Naive B cell (primary cell): ENCODE data around the gene NINJ1. TPM values are rescaled to one million over a fixed set of nuclear protein-coding genes. Genes with fewer than 3 reads are reported as not detected.

ENCODE experiments used
- ATAC-seq, 2 donors: fragments of 150-1000 bp; cut with Tn5 transposase; 2 replicates each; pipeline ENCODE4 v1.10.0; 2021; ENCODE audit warnings: low read depth in 2 of 2, mild to moderate bottlenecking in 2 of 2, moderate library complexity in 2 of 2
- DNase-seq: peaks from one replicate; pipeline ENCODE4 v3.0.0; 2022
- H3K27ac Mint-ChIP-seq, 6 donors: one replicate each; pipeline ENCODE4 v1.8.0; 2020 to 2022; ENCODE audit warnings: mild to moderate bottlenecking in 6 of 6, mixed read lengths in 6 of 6, moderate library complexity in 5 of 6, inconsistent platforms in 2 of 6
- H3K27me3 Mint-ChIP-seq, 3 donors: one replicate each; pipeline ENCODE4 v1.8.0; 2021 to 2022; ENCODE audit warnings: mixed read lengths in 3 of 3, mild to moderate bottlenecking in 1 of 3
- H3K36me3 Mint-ChIP-seq, 2 donors: one replicate each; pipeline ENCODE4 v1.8.0; 2020 to 2022; ENCODE audit warnings: mixed read lengths in 2 of 2, inconsistent platforms in 1 of 2, mild to moderate bottlenecking in 1 of 2
- H3K4me1 Mint-ChIP-seq, 3 donors: one replicate each; pipeline ENCODE4 v1.8.0; 2020 to 2022; ENCODE audit warnings: mixed read lengths in 3 of 3, inconsistent platforms in 1 of 3, mild to moderate bottlenecking in 1 of 3, moderate library complexity in 1 of 3
- H3K4me3 Mint-ChIP-seq, 8 donors: one replicate each; pipeline ENCODE4 v1.8.0; 2020 to 2022; ENCODE audit warnings: mild to moderate bottlenecking in 8 of 8, mixed read lengths in 8 of 8, moderate library complexity in 8 of 8, inconsistent platforms in 2 of 8
- H3K9me3 Mint-ChIP-seq, 7 donors: one replicate each; pipeline ENCODE4 v1.8.0; 2020 to 2022; ENCODE audit warnings: mixed read lengths in 7 of 7, mild to moderate bottlenecking in 5 of 7, inconsistent platforms in 2 of 7, moderate library complexity in 1 of 7
- polyA plus RNA-seq, 6 donors: library from polyadenylated mRNA; unstranded; fragments of 300-500 nt; fragmentation: Illumina TruSeq; gene quantifications; one replicate each; pipeline ENCODE4 v1.2.3, GENCODE V29; 2021; ENCODE audit warnings: low read depth in 6 of 6

Gene NINJ1
- polyA plus RNA-seq, 6 donors from 2014 or later = 4.3 to 14.2 (median 7.1) TPM

DNA sequence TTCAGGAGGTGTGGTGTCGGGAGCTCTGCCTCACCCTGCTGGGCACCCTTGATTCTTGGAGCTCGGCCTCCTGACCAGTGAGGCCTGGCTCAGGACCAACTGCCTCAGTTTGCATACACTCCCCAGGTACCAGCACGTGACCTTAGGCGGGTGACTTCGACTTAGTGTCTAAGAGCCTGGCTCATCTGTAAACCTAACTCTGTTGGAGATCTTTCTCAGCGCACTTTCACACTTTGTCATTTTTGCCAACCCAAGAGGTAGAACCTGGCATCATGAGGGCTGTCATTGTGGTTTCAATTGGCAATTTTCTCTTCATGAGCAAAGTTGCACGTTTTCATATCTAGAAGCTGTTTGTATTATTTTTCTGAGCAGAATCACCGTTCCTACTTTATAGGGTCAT lies 36.5 kb upstream of the NINJ1 start:
- Mint-ChIP-seq H3K9me3 (no peaks in the 10 kb centered on the region), H3K4me3 (no peak overlapping the region), H3K4me1 (no peaks in the 10 kb centered on the region), H3K27ac (no peak overlapping the region), H3K27me3 (peaks cover 0 to 21% (median 0%) of the 10 kb centered on the region in 3 donors), H3K36me3 (no peaks in the 10 kb centered on the region)
- no peak for DNase-seq
- no peak for ATAC-seq

GRCh38 chr9:93169444-93169843 lies 35.4 kb upstream of the NINJ1 start:
- DNase-seq = no peak
- Mint-ChIP-seq H3K27me3 (peaks cover 0 to 21% (median 0%) of the 10 kb centered on the region in 3 donors), H3K27ac (peak overlapping the region in 1 of 6 donors; percentile 84), H3K9me3 (no peaks in the 10 kb centered on the region), H3K4me1 (no peaks in the 10 kb centered on the region), H3K4me3 (no peak overlapping the region), H3K36me3 (no peaks in the 10 kb centered on the region)
- ATAC-seq = no peak

GRCh38 chr9:93168581-93168980 lies 34.5 kb upstream of the NINJ1 start:
- H3K4me1 Mint-ChIP-seq = no peaks in the 10 kb centered on the region
- no peaks in the 10 kb centered on the region for H3K36me3 Mint-ChIP-seq
- H3K9me3 Mint-ChIP-seq = no peaks in the 10 kb centered on the region
- DNase-seq (no peak), ATAC-seq (no peak)
- H3K27me3 Mint-ChIP-seq = peaks cover 0 to 15% (median 0%) of the 10 kb centered on the region in 3 donors
- peak overlapping the region in 1 of 8 donors; percentile 29 for H3K4me3 Mint-ChIP-seq
- no peak overlapping the region for H3K27ac Mint-ChIP-seq

GRCh38 chr9:93167838-93168237 lies 33.8 kb upstream of the NINJ1 start:
- Mint-ChIP-seq H3K27me3 (peaks cover 0 to 10% (median 0%) of the 10 kb centered on the region in 3 donors), H3K9me3 (no peaks in the 10 kb centered on the region), H3K4me1 (no peaks in the 10 kb centered on the region), H3K27ac (no peak overlapping the region), H3K4me3 (no peak overlapping the region), H3K36me3 (no peaks in the 10 kb centered on the region)
- no peak for ATAC-seq
- no peak for DNase-seq

GRCh38 chr9:93167185-93167584 lies 33.1 kb upstream of the NINJ1 start:
- ATAC-seq (no peak), DNase-seq (no peak)
- H3K4me1 Mint-ChIP-seq = no peaks in the 10 kb centered on the region
- H3K27ac Mint-ChIP-seq = peak overlapping the region in 2 of 6 donors; percentile 48 to 69
- H3K9me3 Mint-ChIP-seq = no peaks in the 10 kb centered on the region
- no peaks in the 10 kb centered on the region for H3K36me3 Mint-ChIP-seq
- peak overlapping the region in 1 of 8 donors; percentile 31 for H3K4me3 Mint-ChIP-seq
- peaks cover 0 to 6% (median 0%) of the 10 kb centered on the region in 3 donors for H3K27me3 Mint-ChIP-seq

- ATAC-seq (no peak), DNase-seq (no peak)
- Mint-ChIP-seq H3K4me1 (no peaks in the 10 kb centered on the region), H3K27ac (no peak overlapping the region), H3K9me3 (no peaks in the 10 kb centered on the region), H3K4me3 (no peak overlapping the region), H3K27me3 (peaks cover 0 to 6% (median 0%) of the 10 kb centered on the region in 3 donors), H3K36me3 (no peaks in the 10 kb centered on the region)
Measured at GRCh38 chr9:93166699-93167098, 32.6 kb upstream of the NINJ1 start.

DNA sequence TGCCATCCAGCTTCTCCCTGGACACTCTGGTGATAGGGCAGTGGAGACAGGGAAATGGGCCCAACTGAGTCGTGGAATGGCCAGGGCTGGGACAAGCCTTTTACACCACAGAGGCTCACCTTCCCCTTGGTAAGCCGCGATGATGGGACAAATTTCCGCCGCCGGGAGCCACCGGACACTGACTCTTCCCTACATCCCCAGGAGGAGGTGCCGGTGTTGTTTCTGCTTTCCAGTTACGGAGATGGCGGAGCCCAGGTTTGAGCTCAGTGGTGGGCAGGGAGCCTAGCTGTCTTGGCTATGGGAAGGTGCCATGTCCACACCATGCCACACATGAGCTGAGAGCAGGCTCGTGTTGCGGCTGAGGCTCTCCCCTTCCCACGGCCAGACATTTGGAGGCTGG lies 30.0 kb upstream of the NINJ1 start:
- DNase-seq = no peak
- H3K9me3 Mint-ChIP-seq = peaks cover 0 to 1% (median 0%) of the 10 kb centered on the region in 7 donors
- no peak for ATAC-seq
- no peaks in the 10 kb centered on the region for H3K36me3 Mint-ChIP-seq
- peaks cover 0 to 7% (median 4%) of the 10 kb centered on the region in 3 donors for H3K4me1 Mint-ChIP-seq
- no peak overlapping the region for H3K4me3 Mint-ChIP-seq
- no peak overlapping the region for H3K27ac Mint-ChIP-seq
- peaks cover 0 to 6% (median 0%) of the 10 kb centered on the region in 3 donors for H3K27me3 Mint-ChIP-seq

GRCh38 chr9:93161786-93162562 lies 27.9 kb upstream of the NINJ1 start:
- H3K4me3 Mint-ChIP-seq = no peak overlapping the region
- no peak for ATAC-seq

DNA sequence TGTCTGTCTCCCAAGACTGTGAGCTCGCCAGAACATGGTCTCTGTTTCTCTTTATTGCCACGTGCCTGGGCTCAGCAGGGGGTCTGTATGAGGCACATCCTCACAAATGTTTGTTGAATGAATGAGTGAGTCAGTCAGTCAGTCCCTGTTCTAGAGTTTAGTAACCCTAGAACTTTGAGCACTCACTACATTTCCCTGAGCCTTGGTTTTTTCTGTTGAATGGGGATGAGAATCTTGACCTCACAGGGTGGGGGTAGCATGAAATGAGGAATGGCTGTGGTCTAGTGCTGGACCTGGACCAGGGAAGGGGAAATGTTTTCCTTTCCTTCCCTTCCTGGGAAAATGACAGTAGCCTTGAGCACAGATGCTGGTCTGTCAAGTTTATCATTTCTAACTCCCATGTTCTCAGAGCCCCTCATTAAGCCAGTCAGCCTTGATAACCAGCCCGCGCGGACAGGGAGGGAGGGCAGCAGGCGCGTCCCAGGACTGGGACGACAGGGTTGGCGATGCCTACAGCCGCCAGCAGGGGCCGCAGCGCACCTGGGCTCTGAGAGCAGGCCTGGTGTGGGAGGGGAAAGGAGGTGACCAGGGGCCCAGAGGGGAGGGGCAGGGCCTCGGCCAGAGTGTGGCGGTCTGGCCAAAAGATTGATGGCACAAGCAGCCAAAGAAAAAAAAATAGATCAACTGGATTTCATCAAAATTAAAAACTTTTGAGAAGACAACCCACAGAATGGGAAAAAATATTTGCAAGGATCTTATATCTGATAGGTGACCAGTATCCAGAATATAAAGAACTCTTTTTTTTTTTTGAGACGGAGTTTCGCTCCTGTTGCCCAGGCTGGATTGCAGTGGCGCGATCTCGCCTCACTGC lies 25.8 kb upstream of the NINJ1 start:
- Mint-ChIP-seq H3K36me3 (no peaks in the 10 kb centered on the region), H3K9me3 (peaks cover 0 to 1% (median 0%) of the 10 kb centered on the region in 7 donors), H3K27ac (peak overlapping the region in 2 of 6 donors; percentile 60 to 83), H3K27me3 (peaks cover 0 to 6% (median 0%) of the 10 kb centered on the region in 3 donors), H3K4me1 (peaks cover 0 to 9% (median 4%) of the 10 kb centered on the region in 3 donors), H3K4me3 (no peak overlapping the region)
- ATAC-seq (peak; percentile 92 to 95), DNase-seq (peak; percentile 66)

More at GRCh38 chr9:93161786-93162562, 27.9 kb upstream of the NINJ1 start:
- H3K4me1 Mint-ChIP-seq = peaks cover 0 to 9% (median 4%) of the 10 kb centered on the region in 3 donors
- no peaks in the 10 kb centered on the region for H3K36me3 Mint-ChIP-seq
- DNase-seq = no peak
- peaks cover 0 to 6% (median 0%) of the 10 kb centered on the region in 3 donors for H3K27me3 Mint-ChIP-seq
- H3K9me3 Mint-ChIP-seq = peaks cover 0 to 1% (median 0%) of the 10 kb centered on the region in 7 donors
- no peak overlapping the region for H3K27ac Mint-ChIP-seq

DNA sequence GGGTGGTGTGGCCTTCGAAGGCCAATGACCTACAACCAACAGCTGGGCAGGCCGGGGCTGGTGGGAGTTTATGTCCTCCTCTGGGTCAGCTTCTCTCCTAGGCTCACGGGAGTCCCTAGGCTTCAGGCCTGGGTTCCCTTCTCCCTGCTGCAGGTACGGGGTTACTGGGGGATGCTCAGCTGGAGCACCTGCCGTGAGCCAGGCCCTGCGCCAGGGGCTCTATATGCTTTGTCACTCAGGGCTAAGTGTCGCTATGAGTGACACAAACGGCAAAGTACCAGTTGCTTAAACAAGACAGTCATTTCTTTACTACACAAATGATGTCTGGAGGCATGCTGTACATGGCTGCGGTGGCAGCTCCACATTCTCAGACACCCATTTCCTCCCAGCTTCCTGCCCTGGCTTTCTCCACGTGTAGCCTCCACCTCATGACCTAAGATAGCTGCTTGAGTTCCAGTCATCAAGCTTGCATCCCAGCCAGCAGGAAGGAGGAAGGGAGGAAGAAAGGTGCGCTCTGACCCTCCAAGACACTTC lies 22.5 kb upstream of the NINJ1 start:
- Mint-ChIP-seq H3K4me3 (no peak overlapping the region), H3K27me3 (peaks cover 0 to 6% (median 0%) of the 10 kb centered on the region in 3 donors), H3K9me3 (peaks cover 0 to 1% (median 0%) of the 10 kb centered on the region in 7 donors), H3K27ac (peak overlapping the region in 1 of 6 donors; percentile 27), H3K4me1 (peaks cover 0 to 9% (median 4%) of the 10 kb centered on the region in 3 donors), H3K36me3 (no peaks in the 10 kb centered on the region)
- DNase-seq (no peak), ATAC-seq (no peak)

- Mint-ChIP-seq H3K27me3 (peaks cover 0 to 6% (median under 1%) of the 10 kb centered on the region in 3 donors), H3K4me1 (peaks cover 0 to 9% (median 4%) of the 10 kb centered on the region in 3 donors), H3K27ac (no peak overlapping the region), H3K9me3 (peaks cover 0 to 1% (median 0%) of the 10 kb centered on the region in 7 donors), H3K4me3 (no peak overlapping the region), H3K36me3 (no peaks in the 10 kb centered on the region)
- no peak for DNase-seq
- ATAC-seq = no peak
Measured at GRCh38 chr9:93155716-93156474, 21.8 kb upstream of the NINJ1 start.

DNA sequence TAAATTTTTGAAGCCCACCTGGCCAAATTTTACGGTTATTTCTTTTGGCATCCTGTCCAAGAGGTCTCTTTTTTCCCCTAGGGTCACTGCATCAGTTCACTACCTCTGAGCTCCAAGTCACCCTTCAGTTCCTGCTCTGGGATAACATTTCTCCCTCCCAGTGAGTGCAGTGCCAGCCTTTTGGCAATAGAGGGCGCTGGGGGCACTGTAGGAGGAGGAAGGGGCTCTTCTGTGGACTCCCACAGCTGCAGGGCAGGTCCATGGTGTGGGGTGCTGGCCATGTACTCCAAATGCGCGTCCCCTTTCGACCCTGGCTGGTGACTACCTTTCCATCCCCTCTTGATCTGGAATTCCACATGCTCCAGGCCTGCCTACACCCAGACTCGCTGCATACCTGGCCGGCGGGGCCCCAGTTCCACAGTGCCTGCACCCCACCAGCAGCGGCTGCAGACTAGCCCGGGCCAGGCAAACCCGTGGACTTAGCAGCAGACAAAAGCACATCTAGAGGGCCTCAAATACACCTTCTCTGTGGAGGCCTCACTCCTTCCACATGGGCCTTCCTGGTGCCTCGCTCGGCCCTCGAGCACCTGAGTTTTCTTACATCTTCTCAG lies 20.3 kb upstream of the NINJ1 start:
- H3K27me3 Mint-ChIP-seq = peaks cover 0 to 4% (median under 1%) of the 10 kb centered on the region in 3 donors
- no peaks in the 10 kb centered on the region for H3K36me3 Mint-ChIP-seq
- H3K9me3 Mint-ChIP-seq = no peaks in the 10 kb centered on the region
- H3K27ac Mint-ChIP-seq = peak overlapping the region in 1 of 6 donors; percentile 82
- DNase-seq (no peak), ATAC-seq (peak in 1 of 2 donors; percentile 36)
- H3K4me3 Mint-ChIP-seq = no peak overlapping the region
- peaks cover 0 to 2% (median 0%) of the 10 kb centered on the region in 3 donors for H3K4me1 Mint-ChIP-seq
